ENCODE measurements around the gene NARF. TPM values are rescaled to one million over a fixed set of nuclear protein-coding genes. Genes with fewer than 3 reads are reported as not detected.
"Not testable (repeated sequence)": the region's sequence is repeated elsewhere in the genome, so short reads cannot be mapped to it uniquely, and the experiment has no call there.

Gene NARF
- total RNA-seq, 1 donor from 2014 or later, result 38.3 TPM

DNA sequence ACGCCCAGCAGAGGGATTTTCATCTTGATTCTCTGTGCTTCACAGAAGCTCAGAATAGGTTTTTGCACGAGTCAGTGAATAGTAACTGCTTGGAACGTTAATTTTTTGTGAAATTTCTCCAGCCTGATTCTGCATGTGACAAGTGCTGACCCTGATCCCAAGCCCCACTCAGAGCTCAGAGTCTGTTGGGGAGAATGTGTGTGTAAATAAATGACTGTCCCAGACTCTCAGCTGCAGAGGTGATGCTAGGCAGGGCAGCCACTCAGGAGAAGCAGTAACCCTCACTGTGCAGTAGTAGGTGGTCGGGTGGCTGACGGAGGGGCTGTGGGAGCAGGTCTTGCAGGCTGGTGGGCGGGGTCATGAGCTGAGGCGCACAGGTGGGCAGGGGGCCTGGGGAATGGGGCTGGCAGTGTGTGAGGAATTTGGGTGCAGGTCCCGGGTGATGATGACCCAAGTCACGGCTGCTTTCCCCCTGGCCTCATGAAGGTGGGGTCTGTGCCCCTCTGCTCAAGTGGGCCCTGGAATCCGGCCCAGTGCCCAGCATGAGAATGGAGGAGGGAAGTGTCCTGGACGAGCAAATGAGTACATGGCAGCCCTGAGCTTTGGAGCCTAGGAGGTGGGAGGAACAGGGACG is 44.7 kb downstream of the NARF start:
- ATAC-seq, result peak; percentile 10

DNA sequence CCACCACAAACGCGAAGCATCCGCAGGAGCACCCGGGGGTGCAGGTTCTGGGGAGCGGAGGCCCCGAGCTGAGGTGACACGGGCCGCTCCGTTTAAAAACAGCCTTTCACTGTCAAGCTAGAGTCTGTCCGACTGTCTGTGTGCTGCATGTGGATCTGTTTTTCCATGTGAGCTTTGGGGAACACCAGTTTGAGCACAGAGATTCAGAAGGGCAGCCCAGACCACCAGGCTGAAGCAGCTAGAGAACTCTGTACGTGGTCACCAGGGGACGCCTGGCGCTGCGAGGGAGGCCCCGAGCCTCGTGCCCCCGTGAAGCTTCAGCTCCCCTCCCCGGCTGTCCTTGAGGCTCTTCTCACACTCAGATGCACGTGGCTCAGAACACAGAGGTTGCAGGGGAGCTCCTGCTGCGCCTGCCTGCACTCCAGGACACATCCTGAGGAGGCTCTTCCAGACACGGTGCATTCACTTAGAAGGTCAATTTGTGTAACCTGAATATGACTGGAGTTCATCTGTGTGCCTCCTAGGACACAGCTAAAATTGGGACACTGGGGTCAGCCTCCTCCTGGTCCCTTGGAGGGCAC is 45.3 kb downstream of the NARF start:
- ATAC-seq, result no peak

DNA sequence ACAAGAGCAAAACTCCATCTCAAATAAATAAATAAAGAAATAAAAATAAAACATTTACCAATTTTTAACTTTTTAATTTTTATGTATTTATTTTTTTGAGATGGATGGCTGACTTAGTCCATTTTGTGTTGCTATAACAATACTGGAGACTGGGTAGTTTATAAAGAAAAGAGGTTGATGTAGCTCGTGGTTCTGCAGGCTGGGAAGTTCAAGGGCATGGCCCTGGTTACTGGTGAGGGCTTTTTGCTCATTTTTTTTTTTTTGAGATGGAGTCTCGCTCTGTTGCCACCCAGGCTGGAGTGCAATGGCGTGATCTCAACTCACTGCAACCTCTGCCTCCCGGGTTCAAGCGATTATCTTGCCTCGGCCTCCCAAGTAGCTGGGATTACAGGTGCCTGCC is 46.8 kb downstream of the NARF start:
- no peak for ATAC-seq

DNA sequence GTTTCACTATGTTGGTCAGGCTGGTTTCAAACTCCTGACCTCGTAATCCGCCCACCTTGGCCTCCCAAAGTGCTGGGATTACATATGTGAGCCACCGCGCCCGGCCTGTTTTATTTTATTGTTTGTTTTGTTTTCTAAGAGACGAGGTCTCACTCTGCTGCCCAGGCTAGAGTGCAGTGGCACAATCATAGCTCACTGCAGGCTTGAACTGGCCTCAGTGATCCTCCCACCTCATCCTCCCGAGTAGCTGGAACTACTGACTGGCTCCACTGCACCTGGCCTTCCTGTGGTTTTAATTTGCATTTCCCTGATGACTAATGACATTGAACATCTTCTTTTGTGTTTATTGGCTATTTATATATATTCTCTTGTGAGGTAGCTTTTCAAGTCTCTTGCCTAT is 47.9 kb downstream of the NARF start:
- peak; percentile 65 for ATAC-seq

DNA sequence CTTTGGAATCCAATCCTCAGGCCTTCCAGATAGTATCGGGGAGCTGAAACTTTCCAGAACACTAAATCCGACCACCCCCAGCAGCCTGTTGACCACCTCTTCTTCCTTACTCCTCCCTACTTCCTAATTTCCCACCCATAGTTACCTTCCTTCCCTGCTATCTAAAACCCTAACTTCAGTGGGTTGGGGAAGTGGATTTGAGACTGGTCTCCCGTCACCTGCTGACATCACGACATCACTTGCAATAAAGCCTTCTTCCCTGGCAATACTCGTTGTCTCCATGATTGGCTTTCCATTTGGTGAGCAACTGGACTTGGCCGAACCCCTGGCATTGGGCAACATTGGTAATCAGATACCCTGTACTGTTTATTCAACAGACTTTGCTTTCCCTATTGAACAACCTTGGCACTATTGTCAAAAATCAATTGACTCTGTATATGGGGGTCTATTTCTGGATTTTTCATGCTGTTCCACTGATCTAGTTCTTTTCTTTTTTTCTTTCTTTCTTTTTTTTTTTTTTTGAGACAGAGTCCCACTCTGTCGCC is 49.2 kb downstream of the NARF start:
- no peak for ATAC-seq

DNA sequence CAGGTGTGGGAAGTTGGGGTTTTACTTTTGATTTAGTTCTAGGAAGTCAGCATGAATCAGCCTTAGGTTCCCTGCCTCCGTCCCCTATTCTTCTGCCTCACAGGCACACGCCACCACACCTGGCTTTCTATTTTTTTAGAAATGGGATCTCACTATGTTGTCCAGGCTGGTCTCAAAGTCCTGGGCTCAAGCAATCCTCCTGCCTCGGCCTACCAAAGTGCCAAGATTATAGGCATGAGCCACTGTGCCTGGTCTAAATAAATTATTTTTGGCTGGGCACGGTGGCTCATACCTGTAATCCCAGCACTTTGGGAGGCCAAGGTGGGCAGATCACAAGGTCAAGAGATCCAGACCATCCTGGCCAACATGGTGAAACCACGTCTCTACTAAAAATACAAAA is 53.1 kb downstream of the NARF start:
- not testable (repeated sequence) for ATAC-seq

DNA sequence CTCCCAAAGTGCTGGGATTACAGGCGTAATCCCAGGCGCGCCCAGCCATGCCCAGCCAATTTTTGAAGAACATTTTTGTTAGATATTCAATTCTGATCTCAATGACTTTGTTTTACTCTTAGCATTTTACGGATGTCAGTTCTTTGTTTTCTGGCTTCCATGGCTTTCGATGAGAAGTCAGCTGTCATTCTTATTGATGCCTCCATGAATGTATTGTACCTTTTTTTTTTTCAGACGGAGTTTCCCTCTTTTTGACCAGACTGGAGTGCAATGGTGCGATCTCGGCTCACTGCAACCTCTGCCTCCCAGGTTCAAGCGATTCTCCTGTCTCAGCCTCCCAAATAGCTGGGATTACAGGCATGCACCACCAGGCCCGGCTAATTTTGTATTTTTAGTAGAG is 55.3 kb downstream of the NARF start:
- not testable (repeated sequence) for ATAC-seq

DNA sequence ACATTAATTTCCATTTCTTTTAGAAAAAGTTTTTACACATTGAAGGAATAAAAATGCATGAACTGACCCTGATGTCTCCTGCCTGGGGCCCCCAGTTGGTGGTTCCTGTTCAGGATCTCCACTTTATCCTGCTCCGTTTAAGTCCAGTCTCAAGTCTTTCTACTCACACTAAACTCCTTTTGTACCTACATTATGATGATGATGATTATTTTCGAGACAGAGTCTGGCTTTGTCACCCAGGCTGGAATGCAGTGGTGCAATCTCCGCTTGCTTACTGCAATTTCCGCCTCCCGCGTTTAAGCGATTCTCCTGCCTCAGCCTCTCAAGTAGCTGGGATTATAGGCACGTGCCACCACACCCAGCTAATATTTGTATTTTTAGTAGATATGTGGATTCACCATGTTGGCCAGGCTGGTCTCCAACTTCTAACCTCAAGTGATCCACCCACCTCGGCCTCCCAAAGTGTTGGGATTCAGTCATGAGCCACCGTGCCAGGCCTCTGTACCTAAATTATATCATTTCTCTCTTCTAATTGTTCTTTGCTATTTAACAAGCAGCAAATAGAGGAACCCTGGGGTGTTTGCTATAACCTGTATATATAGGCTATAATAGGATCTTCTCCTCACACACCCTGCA is 58.8 kb downstream of the NARF start:
- ATAC-seq, result peak; percentile 1

DNA sequence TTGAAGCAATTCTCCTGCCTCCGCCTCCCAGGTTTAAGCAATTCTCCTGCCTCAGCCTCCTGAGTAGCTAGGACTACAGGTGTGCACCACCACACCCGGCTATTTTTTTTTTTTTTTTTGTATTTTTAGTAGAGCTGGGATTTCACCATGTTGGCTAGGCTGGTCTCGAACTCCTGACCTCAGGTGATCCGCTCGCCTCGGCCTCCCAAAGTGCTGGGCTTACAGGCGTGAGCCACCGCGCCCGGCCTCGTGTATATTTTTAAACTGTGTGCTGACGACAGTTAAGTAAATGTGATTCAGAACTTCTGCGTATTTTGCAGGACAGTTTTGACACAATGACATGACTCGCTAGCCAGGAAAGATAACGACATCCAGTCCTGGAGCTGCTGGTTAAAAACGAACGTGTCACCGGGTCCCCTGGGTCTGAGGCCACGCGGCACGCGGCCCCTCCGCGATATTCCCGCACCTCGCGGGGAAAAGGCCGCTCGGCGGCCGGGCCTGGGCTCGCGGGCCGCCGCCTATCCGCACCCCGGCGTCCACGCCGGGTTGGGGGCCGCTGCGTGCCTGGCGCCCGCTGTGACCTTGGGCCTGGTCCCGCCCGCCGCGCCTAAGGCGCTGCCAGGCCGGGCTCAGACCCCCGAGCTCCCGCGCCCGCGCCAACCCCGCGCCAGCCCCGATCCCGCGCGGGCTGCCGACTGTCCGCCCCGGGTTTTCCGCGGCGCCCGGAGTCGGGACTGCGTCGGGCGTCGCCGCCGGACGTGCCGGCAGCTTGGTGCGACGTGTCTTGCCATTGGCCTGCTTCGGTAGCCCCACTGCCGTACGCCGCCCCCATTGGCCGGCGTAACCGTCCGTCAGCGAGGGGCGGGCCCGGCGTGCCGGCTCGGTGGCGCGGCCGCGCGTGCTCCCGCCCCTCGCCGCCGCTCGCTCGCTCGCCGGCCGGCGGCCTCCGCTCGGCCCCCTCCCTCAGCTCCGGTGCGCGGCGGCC is 60.6 kb downstream of the NARF start, which contains the start of gene FOXK2:
FOXK2 (plus strand) TSS at position 907 of the 985 bp plus-strand sequence. CDS start 157 bp downstream, outside the sequence.
- peak; percentile 98 for ATAC-seq

DNA sequence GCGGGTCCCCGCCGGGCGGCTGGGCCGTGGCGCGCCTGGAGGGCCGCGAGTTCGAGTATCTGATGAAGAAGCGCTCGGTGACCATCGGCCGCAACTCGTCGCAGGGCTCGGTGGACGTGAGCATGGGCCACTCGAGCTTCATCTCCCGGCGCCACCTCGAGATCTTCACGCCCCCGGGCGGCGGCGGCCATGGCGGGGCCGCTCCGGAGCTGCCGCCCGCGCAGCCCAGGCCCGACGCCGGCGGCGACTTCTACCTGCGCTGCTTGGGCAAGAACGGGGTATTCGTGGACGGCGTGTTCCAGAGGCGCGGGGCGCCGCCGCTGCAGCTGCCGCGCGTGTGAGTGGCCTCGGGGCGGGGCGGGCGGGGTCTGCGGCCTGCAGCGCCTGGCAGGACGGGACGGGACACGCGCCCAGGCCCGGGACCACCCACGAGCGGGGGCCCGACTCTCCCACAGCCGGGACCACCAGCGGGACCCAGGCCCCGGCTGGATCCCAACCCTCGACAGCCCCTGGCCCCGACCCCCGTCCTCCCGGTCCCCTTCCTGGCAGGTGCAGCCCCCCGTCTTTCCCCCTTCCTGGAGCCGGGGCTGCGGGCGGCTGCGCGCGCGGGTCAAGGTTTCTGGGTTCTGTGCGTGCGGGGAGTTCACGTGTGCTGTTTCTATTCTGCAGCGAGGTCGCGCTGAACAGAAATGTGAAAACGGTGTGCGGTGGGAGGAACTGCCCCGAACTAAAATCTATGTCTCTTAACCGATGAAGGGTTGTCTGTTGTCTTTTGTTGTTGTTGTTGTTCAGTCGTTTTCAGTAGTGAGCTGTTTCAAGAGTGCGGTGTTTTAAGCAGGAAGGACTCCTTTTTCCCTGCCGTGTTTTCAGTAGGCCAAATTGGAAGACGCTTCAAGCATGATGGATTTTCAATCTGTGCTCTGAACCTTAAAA is 61.7 kb downstream of the NARF start:
- peak; percentile 10 for ATAC-seq

DNA sequence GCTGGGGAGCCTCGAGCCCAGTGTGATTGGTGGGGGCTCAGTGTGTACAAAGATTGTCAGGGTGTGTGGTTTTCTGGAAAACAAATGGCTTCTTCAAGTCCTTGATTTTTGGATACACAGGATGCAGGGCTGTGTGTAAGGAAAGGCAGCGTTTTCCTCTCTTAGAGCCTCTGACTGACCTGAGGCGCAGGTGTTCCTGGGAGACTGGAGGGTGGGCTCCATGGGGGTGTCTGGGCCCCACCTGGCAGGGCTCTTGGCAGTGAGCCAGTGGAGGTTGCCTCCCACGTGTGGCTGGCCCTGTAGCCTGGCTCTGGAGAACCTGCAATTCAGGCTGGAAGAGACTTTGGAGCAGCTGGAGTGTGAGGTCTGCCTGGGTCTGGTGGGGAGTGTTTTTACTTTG is 66.0 kb downstream of the NARF start:
- ATAC-seq, result no peak

DNA sequence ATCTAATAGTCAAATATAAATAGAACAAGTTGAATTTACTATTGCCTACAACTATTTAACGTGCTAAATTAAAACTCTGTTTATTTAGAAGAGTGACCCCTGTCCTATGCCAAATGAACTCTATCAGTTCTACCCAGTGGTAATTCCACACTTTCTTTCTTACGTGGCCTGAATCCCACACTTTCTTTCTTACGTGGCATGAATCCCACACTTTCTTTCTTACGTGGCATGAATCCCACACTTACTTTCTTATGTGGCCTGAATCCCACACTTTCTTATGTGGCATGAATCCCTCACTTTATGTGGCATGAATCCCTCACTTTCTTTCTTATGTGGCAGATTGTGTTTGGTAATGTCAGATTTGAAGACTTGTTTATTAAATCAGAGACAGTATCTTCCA is 67.2 kb downstream of the NARF start:
- no peak for ATAC-seq

DNA sequence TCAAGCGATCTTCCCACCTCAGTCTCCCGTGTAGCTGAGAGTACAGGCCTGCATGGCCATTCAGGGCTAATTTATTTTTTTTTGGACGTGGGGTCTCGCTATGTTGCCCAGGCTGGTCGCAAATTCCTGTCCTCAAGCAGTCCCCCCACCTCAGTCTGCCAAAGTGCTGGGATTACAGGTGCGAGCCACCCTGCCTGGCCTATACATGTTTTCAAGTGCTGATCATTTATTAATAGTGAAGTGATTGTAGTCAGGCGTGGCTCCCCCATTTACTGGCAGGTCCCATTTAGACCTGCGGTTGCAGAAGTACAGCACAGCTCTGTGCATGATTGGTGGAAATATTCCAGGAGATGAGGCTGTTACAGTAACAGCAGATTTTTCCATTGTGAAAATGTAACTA is 69.4 kb downstream of the NARF start:
- no peak for ATAC-seq

DNA sequence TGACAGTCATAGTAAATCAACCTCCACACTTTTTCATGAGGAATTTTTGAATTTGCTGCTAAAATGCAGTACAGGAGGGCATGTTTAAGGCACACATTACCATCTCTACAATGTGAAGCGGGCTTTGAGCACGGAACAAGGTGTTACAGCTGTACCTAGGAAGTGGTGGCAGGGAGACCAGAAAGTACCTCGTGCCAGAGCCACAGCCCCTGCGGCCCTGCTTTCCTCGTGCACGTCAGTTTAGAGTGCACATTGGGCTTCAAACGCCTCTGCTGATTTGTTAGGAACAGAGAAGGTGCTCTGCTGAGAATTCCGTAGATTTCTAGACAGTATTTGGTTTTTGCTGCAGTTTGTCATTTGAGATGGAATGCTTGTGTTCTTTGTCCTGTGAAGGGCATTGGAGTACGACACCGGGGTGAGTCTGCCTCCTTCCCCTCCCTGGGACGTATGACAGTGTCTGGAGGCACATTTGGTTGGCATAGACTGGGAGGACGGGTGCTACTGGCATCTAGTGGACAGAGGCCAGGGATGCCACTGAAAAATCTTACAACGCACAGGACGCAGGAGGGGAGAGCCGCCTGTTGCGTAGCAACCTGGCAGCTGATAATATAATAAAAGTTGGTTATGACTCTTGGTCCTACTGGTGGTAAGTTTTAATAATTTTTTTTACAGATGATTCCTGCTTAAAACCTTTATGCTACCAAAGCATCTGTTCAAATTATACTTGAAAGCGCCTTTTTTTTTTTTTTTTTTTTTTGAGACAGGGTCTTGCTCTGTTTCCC is 70.1 kb downstream of the NARF start:
- ATAC-seq, result peak; percentile 80

DNA sequence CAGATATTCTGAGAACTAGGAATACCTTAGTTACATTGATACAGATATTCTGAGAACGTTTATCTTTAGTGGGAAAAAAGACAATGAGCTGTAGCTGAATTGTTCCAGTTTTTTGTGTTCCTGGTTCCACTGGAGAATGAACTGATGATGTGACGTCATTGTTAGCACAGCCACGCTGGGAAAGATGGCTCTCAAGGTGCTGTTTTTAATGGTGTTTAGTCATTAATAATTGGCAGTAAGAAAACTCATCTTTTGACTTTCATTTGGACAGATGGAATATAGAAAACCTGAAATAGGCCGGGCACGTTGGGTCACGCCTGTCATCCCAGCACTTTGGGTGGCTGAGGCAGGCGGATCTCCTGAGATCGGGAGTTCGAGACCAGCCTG is 71.4 kb downstream of the NARF start:
- ATAC-seq, result no peak

DNA sequence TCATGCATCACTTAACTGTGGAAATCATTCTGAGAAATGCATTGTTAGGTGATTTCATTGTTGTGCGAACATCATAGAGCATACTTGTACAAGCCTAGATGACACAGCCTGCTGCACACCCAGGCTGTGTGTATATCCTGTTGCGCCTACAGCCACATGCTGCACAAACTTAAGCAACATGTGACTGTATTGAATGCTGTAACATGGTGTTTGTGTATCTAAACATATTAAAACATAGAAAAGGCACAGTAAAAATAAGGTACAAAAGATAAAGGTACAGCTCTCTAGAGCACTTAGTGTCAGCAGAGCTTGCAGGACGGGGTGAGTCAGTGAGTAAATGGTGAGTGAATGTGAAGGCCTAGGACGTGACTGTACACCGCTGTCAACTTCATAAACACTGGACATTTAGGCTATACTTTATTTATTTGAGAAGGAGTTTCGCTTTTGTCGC is 72.9 kb downstream of the NARF start:
- peak; percentile 60 for ATAC-seq

DNA sequence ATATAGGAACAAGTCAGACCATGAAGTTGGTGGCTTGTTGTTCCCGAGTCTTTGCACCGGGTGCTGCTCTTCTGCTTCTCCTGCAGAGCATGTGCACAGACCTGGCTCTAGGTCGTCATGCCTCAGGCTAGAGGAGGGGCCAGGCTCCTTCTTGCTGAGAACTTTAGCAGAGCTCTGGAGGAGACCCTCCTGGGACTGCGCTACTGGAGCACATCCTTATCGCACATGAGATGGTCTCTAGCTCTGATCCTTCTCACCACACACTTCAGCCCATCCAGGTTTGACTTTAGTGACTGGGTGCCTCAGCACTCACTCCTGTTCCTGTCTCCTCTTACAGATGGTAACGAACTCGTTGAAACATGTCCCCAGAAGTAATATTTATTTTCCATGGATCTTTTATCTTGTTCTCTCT is 75.9 kb downstream of the NARF start:
- ATAC-seq, result peak; percentile 9

DNA sequence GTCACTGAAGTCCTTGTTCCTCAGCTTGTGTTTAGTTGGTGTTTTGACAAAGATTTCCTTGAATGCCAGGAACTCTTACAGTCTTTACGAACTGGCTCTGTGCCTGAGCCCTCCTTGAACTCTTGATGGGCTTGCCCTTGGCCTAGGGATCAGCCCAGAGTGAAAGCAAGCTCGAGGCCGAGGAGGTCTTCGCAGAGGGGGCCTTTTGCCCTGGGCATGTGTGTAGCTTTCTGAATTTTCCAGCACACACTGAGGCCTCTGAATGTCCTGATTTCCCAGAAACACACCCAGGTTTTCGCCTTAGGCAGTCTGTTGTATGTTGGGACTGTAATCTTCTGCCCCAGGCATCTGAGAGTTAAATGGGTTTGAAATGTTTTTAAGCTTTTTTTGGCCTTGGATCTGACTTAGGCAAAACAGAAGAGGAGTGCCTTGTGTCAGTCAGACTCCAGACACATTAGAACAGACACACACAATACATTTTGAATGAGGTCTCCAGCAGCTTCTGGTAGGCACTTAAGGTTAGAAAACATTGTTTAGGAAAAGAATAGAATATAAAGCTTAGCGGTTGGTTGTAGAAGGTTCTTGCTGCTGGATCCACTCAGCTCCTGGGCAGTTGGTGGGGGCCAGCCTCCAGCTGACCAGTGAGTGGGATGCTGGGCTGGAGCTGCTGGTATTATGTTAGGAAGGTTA is 78.1 kb downstream of the NARF start:
- no peak for ATAC-seq

DNA sequence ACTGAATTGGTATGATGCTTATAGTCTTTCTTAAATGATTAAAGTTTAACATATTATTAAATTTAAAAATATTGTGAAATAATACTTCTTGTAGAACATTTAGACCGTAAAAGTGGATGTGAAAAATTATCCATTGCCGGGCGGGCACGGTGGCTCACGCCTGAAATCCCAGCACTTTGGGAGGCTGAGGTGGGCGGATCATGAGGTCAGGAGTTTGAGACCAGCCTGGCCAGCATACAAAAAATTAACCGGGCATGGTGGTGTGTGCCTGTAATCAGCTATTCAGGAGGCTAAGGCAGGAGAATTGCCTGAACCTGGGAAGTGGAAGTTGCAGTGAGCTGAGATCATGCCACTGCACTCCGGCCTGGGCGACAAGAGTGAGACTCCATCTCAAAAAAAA is 78.7 kb downstream of the NARF start:
- ATAC-seq, result not testable (repeated sequence)

DNA sequence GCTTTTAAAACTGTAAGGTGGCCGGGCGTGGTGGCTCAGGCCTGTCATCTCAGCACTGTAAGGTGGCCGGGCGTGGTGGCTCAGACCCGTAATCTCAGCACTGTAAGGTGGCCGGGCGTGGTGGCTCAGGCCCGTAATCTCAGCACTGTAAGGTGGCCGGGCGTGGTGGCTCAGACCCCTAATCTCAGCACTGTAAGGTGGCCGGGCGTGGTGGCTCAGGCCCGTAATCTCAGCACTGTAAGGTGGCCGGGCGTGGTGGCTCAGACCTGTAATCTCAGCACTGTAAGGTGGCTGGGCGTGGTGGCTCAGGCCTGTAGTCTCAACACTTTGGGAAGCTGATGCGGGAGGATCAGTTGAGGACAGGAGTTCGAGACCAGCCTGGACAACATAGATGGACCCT is 80.5 kb downstream of the NARF start:
- not testable (repeated sequence) for ATAC-seq

All from esophagus mucosa (tissue), 1 donor.